Panc1 (cell line): ENCODE measurements around the gene SKP1. TPM values are rescaled to one million over a fixed set of nuclear protein-coding genes. Genes with fewer than 3 reads are reported as not detected.
A peak's percentile ranks its signal among the peaks of the same experiment; 100 is the strongest.

ENCODE experiments used
- ATAC-seq: fragments of 200-7000 bp; cut with Tn5 transposase; 2 replicates; pipeline ENCODE4 v1.9.1; 2020; ENCODE audit warnings: mild to moderate bottlenecking, moderate library complexity
- BruUV-seq: library from RNA; stranded (reverse); fragments of 400-500 nt; replicated peaks from 2 replicates; lab custom pipeline; 2021; lab: Mats Ljungman, UMichigan
- CTCF ChIA-PET: fragments of 300-600 bp; sonication (Branson Sonifier 250); formaldehyde crosslinking; loops from one replicate; lab custom pipeline; 2022; ENCODE audit warnings: antibody characterized with exemption; lab: Charles Lee
- POLR2A ChIA-PET: fragments of 300-600 bp; sonication (Branson Sonifier 250); formaldehyde crosslinking; loops from one replicate; lab custom pipeline; 2022; ENCODE audit warnings: antibody characterized with exemption; lab: Charles Lee
- DNase-seq: peaks from one replicate; pipeline ENCODE4 v3.0.0-alpha.2; 2010; ENCODE audit warnings: low read depth, low spot score
- H3K27ac ChIP-seq: 2 replicates; pipeline ENCODE4 v1.5.1; 2011; ENCODE audit warnings: mild to moderate bottlenecking, low read length, inconsistent platforms
- H3K27me3 ChIP-seq: fragments of 200-500 bp; sonication (Bioruptor generic); 2 replicates; pipeline ENCODE4 v1.6.0; 2014; ENCODE audit warnings: low read length, inconsistent platforms; ENCODE audit not compliant: control insufficient read depth, insufficient read depth
- H3K36me3 ChIP-seq: fragments of 200-500 bp; sonication (Bioruptor generic); 2 replicates; pipeline ENCODE4 v1.5.1; 2014; ENCODE audit warnings: inconsistent platforms, mild to moderate bottlenecking, low read length, moderate library complexity; ENCODE audit not compliant: control insufficient read depth, insufficient read depth
- H3K4me1 ChIP-seq: 2 replicates; pipeline ENCODE4 v1.5.1; 2011; ENCODE audit warnings: inconsistent platforms, mild to moderate bottlenecking, low read length, moderate library complexity; ENCODE audit not compliant: control insufficient read depth, insufficient read depth
- H3K4me3 ChIP-seq, 2 experiments: 2 replicates each; pipeline ENCODE4 v1.5.1; 2011 to 2012; ENCODE audit warnings: low read depth in 2 of 2, low read length in 2 of 2, mild to moderate bottlenecking in 2 of 2, inconsistent platforms in 1 of 2, moderate library complexity in 1 of 2
- H3K9me3 ChIP-seq: fragments of 200-500 bp; sonication (Bioruptor generic); 2 replicates; pipeline ENCODE4 v1.5.1; 2014; ENCODE audit warnings: low read depth, mild to moderate bottlenecking, inconsistent platforms, low read length, moderate library complexity; ENCODE audit not compliant: control insufficient read depth, insufficient read depth
- CTCF ChIP-seq: fragments of 450-650 bp; IDR thresholded peaks from 2 replicates; pipeline ENCODE4 v1.5.1; 2017; ENCODE audit warnings: mild to moderate bottlenecking
- POLR2AphosphoS5 ChIP-seq: IDR thresholded peaks from 2 replicates; pipeline ENCODE4 v1.6.1; 2012; ENCODE audit warnings: mild to moderate bottlenecking, low read depth, low read length, moderate library complexity
- SIN3A ChIP-seq: IDR thresholded peaks from 2 replicates; pipeline ENCODE4 v1.6.1; 2012; ENCODE audit warnings: low read depth, mild to moderate bottlenecking, low read length, moderate library complexity, borderline replicate concordance; ENCODE audit not compliant: insufficient read depth
- TCF7L2 ChIP-seq: IDR thresholded peaks from 2 replicates; pipeline ENCODE4 v1.6.1; 2011; ENCODE audit warnings: mild to moderate bottlenecking, low read depth, low read length, inconsistent platforms
- in situ Hi-C: cut with HindIII; loops from 2 replicates; pipeline ENCODE4 v1.10.0; 2016; ENCODE audit warnings: low sequenced_read_pairs, low pct_unique_long_range_greater_than_20kb
- intact Hi-C: fragments of 100-400 bp; cut with micrococcal nuclease; formaldehyde crosslinking; loops from one replicate; pipeline ENCODE4 v1.10.0; 2022; ENCODE audit not compliant: unreplicated experiment
- total RNA-seq: library from RNA; stranded (reverse); gene quantifications from one replicate; pipeline ENCODE4 v1.2.1, GENCODE V29; 2021; ENCODE audit not compliant: unreplicated experiment
- TF ChIP-seq, protein P1 (sequence below), 2 experiments: IDR thresholded peaks; 2 replicates each; pipeline ENCODE4 v1.6.1; 2011 to 2012; ENCODE audit warnings: low read depth in 2 of 2, control low read depth in 1 of 2, low read length in 1 of 2, mild to moderate bottlenecking in 1 of 2, moderate library complexity in 1 of 2; ENCODE audit not compliant: insufficient read depth in 1 of 2

SKP1 gene
- total RNA-seq, 1 experiment from 2014 or later: 301 TPM

DNA sequence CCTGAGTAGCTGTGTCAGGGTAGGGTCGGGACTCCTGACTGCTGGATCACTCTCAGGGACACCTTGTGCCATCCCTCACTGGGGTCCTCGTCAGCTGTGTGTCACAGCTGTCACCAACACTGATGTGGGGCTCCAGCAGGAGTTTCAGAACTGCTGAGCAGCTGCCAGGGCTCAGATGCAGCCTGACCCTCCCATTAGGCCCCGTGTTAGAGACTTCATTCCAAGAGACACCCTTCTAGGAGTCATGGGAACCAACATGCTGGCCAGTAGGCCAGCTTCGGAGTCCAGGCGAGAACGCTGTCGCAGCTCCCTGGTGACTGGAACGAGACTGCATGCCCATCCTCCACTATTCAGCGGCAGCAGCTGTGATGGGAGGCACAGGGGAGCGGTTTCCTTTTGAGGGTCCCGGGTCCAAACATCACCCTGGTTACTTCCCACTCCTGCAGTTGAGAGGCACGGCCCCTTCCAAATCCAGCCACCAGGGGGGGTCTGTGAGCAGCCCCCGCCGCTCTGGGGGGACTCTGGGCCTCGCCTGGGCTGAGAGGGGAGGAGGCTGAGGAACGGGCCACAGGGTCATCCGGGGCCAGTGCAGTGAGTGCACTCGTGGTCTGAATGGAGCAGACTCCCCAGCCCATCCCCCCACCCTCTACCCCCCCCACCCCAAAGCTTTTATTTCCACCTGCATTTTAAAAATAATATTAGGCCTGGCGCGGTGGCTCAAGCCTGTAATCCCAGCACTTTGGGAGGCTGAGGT is 74.9 kb downstream of the SKP1 start:
- Histone ChIP-seq H3K4me1 (peaks cover 20% of the 10 kb centered on the region), H3K27me3 (no peaks in the 10 kb centered on the region), H3K4me3 (no peak overlapping the region), H3K9me3 (no peaks in the 10 kb centered on the region), H3K36me3 (no peaks in the 10 kb centered on the region), H3K27ac (peak overlapping the region; percentile 44; the same call in 1 of the 2 replicates)
- ChIA-PET CTCF (interaction anchor here (0.9 to 1.7 kb wide), 4 partner anchors 10 to 70 kb away, joined by 4 to 10 read pairs (median 8); no protein-coding TSS in a partner anchor), POLR2A (interaction anchor here (0.6 to 0.7 kb wide), 2 partner anchors 61 to 102 kb away, joined by 3 to 4 read pairs; no protein-coding TSS in a partner anchor)
- ATAC-seq (peak; percentile 81), DNase-seq (no peak)
- BruUV-seq: no TSS peak
- no peak for TF ChIP-seq TCF7L2
- peak; percentile 98 for TF ChIP-seq CTCF
- intact Hi-C loops: no loop called here
- in situ Hi-C loops: no loop called here

DNA sequence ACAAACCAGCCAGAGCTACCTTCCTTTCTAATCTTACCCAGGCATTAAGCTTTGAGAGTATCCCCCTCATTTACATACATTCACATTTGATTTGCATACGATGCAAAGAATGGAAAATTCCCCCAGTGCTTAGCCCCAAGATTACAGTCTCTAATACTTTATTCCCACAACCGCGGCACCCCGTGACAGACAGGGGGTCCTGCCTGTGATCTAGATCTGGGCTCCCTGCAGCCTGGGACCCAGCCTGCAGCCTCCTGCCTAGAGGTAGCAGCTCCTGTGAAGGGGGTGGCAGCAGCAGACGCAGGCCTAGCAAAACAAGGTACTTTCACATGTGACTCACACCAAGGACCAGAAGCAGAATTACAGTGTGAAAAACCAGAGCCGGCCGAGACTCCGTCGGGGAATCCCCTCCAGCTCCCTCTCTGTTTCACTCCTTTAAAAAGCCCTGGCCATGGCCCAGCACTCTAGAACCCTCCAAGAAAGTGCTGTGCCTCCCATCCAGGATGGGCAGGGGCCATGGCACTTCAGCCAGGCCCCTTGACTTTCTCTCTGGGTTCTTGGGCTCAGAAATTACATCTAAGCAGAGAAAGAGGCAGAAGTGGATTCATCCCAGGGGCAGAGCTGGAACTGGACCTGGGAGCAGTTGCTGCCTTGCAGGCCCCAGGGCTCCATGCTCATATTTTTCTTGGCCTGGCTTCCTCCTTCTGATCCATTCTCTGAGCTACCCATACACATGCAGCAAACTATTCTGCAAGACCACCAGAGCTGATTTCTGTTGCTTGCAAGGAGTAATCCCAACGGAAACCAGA is 76.3 kb downstream of the SKP1 start:
- no peaks in the 10 kb centered on the region for H3K27me3 ChIP-seq
- in situ Hi-C loops: no loop called here
- DNase-seq (no peak), ATAC-seq (peak; percentile 82)
- TF ChIP-seq TCF7L2 (no peak), POLR2AphosphoS5 (no peak), SIN3A (no peak), CTCF (no peak)
- TF ChIP-seq, protein P1, sequence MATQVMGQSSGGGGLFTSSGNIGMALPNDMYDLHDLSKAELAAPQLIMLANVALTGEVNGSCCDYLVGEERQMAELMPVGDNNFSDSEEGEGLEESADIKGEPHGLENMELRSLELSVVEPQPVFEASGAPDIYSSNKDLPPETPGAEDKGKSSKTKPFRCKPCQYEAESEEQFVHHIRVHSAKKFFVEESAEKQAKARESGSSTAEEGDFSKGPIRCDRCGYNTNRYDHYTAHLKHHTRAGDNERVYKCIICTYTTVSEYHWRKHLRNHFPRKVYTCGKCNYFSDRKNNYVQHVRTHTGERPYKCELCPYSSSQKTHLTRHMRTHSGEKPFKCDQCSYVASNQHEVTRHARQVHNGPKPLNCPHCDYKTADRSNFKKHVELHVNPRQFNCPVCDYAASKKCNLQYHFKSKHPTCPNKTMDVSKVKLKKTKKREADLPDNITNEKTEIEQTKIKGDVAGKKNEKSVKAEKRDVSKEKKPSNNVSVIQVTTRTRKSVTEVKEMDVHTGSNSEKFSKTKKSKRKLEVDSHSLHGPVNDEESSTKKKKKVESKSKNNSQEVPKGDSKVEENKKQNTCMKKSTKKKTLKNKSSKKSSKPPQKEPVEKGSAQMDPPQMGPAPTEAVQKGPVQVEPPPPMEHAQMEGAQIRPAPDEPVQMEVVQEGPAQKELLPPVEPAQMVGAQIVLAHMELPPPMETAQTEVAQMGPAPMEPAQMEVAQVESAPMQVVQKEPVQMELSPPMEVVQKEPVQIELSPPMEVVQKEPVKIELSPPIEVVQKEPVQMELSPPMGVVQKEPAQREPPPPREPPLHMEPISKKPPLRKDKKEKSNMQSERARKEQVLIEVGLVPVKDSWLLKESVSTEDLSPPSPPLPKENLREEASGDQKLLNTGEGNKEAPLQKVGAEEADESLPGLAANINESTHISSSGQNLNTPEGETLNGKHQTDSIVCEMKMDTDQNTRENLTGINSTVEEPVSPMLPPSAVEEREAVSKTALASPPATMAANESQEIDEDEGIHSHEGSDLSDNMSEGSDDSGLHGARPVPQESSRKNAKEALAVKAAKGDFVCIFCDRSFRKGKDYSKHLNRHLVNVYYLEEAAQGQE (IDR thresholded peaks at IDR 0.05; ENCODE audit: insufficient read depth in 1 of 2, low read depth in 2 of 2, low read length in 1 of 2): no peak
- H3K27ac ChIP-seq: peak overlapping the region; percentile 68
- H3K9me3 ChIP-seq: no peaks in the 10 kb centered on the region
- CTCF ChIA-PET: interaction anchor here (0.5 to 1.7 kb wide), 5 partner anchors 11 to 120 kb away, joined by 3 to 10 read pairs (median 6); no protein-coding TSS in a partner anchor
- H3K4me1 ChIP-seq: peaks cover 20% of the 10 kb centered on the region
- intact Hi-C loops: no loop called here
- no TSS peak for BruUV-seq
- H3K36me3 ChIP-seq: no peaks in the 10 kb centered on the region
- POLR2A ChIA-PET: interaction anchor here (0.6 to 0.7 kb wide), 4 partner anchors 18 to 121 kb away, joined by 3 to 7 read pairs (median 6); no protein-coding TSS in a partner anchor
- H3K4me3 ChIP-seq: no peak overlapping the region
